ENCODE results near the gene FGFR3. TPM values are rescaled to one million over a fixed set of nuclear protein-coding genes. Genes with fewer than 3 reads are reported as not detected.

Gene FGFR3
- total RNA-seq, 2 experiments from 2014 or later: not detected

- H3K9me3 ChIP-seq (ENCODE audit: low read length): no peaks in the 10 kb centered on the region
- POLR2A ChIA-PET: interaction anchor here (0.6 to 1.1 kb wide), 2 partner anchors 10 to 103 kb away, joined by 3 to 5 read pairs; no protein-coding TSS in a partner anchor
- H3K79me2 ChIP-seq (ENCODE audit: insufficient read depth, low read depth, low read length): peaks cover 5% of the 10 kb centered on the region; the same call in 1 of the 2 replicates
- peaks cover 63% of the 10 kb centered on the region for H3K36me3 ChIP-seq (ENCODE audit: insufficient read depth, low read length)
- TF ChIP-seq EZH2phosphoT487 (IDR thresholded peaks at IDR 0.05; ENCODE audit: borderline replicate concordance, low read depth, low read length) (no peak), CTCF (conservative IDR thresholded peaks at IDR 0.05; ENCODE audit: low read length) (no peak)
- DNase-seq (ENCODE audit: low spot score): no peak
- H3K9me2 ChIP-seq (ENCODE audit: insufficient read depth, low read length): no peaks in the 10 kb centered on the region
- H3K4me1 ChIP-seq (ENCODE audit: insufficient read depth, low read length, poor library complexity, severe bottlenecking): no peaks in the 10 kb centered on the region
- no peak overlapping the region for H3K27ac ChIP-seq (ENCODE audit: low read depth, low read length, poor library complexity, severe bottlenecking)
- no peaks in the 10 kb centered on the region for H4K20me1 ChIP-seq (ENCODE audit: insufficient read depth, low read length)
- no peak overlapping the region for H2AFZ ChIP-seq (ENCODE audit: low read length)
- TSS peak; percentile 67 for BruUV-seq (replicated peaks)
- CTCF ChIA-PET (ENCODE audit: unreplicated experiment): no interaction called here
- H3K4me3 ChIP-seq (ENCODE audit: low read depth, low read length, poor library complexity, severe bottlenecking): no peak overlapping the region
- intact Hi-C loops (cut with micrococcal nuclease; ENCODE audit: unreplicated experiment): no loop called here
- H3K4me2 ChIP-seq (ENCODE audit: low read length): no peak overlapping the region
These were observed 53.5 kb downstream of the FGFR3 start for GRCh38 chr4:1846580-1846979.

- no TSS peak for BruUV-seq (replicated peaks)
- ChIA-PET CTCF (ENCODE audit: unreplicated experiment) (interaction anchor here (0.6 kb wide), 1 partner anchor 129 kb away, joined by 4 read pairs; the partner anchor contains the start of gene TMEM129), POLR2A (no interaction called here)
- H3K9me3 ChIP-seq (ENCODE audit: low read length): no peaks in the 10 kb centered on the region
- no peak for DNase-seq (ENCODE audit: low spot score)
- TF ChIP-seq CTCF (conservative IDR thresholded peaks at IDR 0.05; ENCODE audit: low read length): no peak
- TF ChIP-seq EZH2phosphoT487 (IDR thresholded peaks at IDR 0.05; ENCODE audit: borderline replicate concordance, low read depth, low read length): no peak
- no peak overlapping the region for H3K4me3 ChIP-seq (ENCODE audit: low read depth, low read length, poor library complexity, severe bottlenecking)
- H3K4me2 ChIP-seq (ENCODE audit: low read length): no peak overlapping the region; the same call in 1 of the 2 replicates
- no peak overlapping the region for H3K27ac ChIP-seq (ENCODE audit: low read depth, low read length, poor library complexity, severe bottlenecking)
- no peaks in the 10 kb centered on the region for H3K9me2 ChIP-seq (ENCODE audit: insufficient read depth, low read length)
- no peaks in the 10 kb centered on the region for H4K20me1 ChIP-seq (ENCODE audit: insufficient read depth, low read length)
- peaks cover 46% of the 10 kb centered on the region for H3K36me3 ChIP-seq (ENCODE audit: insufficient read depth, low read length)
- intact Hi-C loops (cut with micrococcal nuclease; ENCODE audit: unreplicated experiment): no loop called here
- H3K79me2 ChIP-seq (ENCODE audit: insufficient read depth, low read depth, low read length): peaks cover 35% of the 10 kb centered on the region; the same call in 1 of the 2 replicates
- peaks cover 7% of the 10 kb centered on the region for H3K4me1 ChIP-seq (ENCODE audit: insufficient read depth, low read length, poor library complexity, severe bottlenecking)
- H2AFZ ChIP-seq (ENCODE audit: low read length): no peak overlapping the region
These were observed 57.2 kb downstream of the FGFR3 start for GRCh38 chr4:1850276-1850675.

GRCh38 chr4:1851160-1851559 is 58.1 kb downstream of the FGFR3 start:
- no TSS peak for BruUV-seq (replicated peaks)
- intact Hi-C loops (cut with micrococcal nuclease; ENCODE audit: unreplicated experiment): no loop called here

More at GRCh38 chr4:1851160-1851559, 58.1 kb downstream of the FGFR3 start:
- Histone ChIP-seq H3K4me3 (ENCODE audit: low read depth, low read length, poor library complexity, severe bottlenecking) (no peak overlapping the region), H3K9me2 (ENCODE audit: insufficient read depth, low read length) (no peaks in the 10 kb centered on the region), H4K20me1 (ENCODE audit: insufficient read depth, low read length) (no peaks in the 10 kb centered on the region), H3K4me1 (ENCODE audit: insufficient read depth, low read length, poor library complexity, severe bottlenecking) (peaks cover 7% of the 10 kb centered on the region), H3K9me3 (ENCODE audit: low read length) (no peaks in the 10 kb centered on the region), H3K4me2 (ENCODE audit: low read length) (no peak overlapping the region), H3K27ac (ENCODE audit: low read depth, low read length, poor library complexity, severe bottlenecking) (no peak overlapping the region), H2AFZ (ENCODE audit: low read length) (no peak overlapping the region), H3K79me2 (ENCODE audit: insufficient read depth, low read depth, low read length) (peaks cover 38% of the 10 kb centered on the region; the same call in 1 of the 2 replicates), H3K36me3 (ENCODE audit: insufficient read depth, low read length) (peaks cover 39% of the 10 kb centered on the region)
- POLR2A ChIA-PET: no interaction called here
- DNase-seq (ENCODE audit: low spot score): no peak
- CTCF ChIA-PET (ENCODE audit: unreplicated experiment): no interaction called here
- no peak for TF ChIP-seq EZH2phosphoT487 (IDR thresholded peaks at IDR 0.05; ENCODE audit: borderline replicate concordance, low read depth, low read length)
- no peak for TF ChIP-seq CTCF (conservative IDR thresholded peaks at IDR 0.05; ENCODE audit: low read length)

All from OCI-LY7 (cell line).